IPS-20b (cell line): ENCODE results near the gene CBX4.

Experiments used
- H3K27ac ChIP-seq: one replicate; pipeline ENCODE4 v1.5.1; 2013; ENCODE audit warnings: low read length
- H3K27me3 ChIP-seq: 2 replicates; pipeline ENCODE4 v1.6.1; 2013; ENCODE audit warnings: mild to moderate bottlenecking, low read length, inconsistent platforms; ENCODE audit not compliant: insufficient read depth
- H3K36me3 ChIP-seq: 2 replicates; pipeline ENCODE4 v1.6.1; 2013; ENCODE audit warnings: low read depth, mild to moderate bottlenecking, inconsistent platforms, low read length, moderate library complexity; ENCODE audit not compliant: insufficient read depth
- H3K4me1 ChIP-seq: 2 replicates; pipeline ENCODE4 v1.6.1; 2013; ENCODE audit warnings: mild to moderate bottlenecking, control low read depth, inconsistent platforms, low read length, moderate library complexity; ENCODE audit not compliant: insufficient read depth
- H3K4me3 ChIP-seq: 2 replicates; pipeline ENCODE4 v1.5.1; 2013; ENCODE audit warnings: mild to moderate bottlenecking, low read length, inconsistent platforms
- H3K9ac ChIP-seq: 2 replicates; pipeline ENCODE4 v1.6.1; 2013; ENCODE audit warnings: low read depth, mild to moderate bottlenecking, inconsistent platforms, low read length, moderate library complexity
- H3K9me3 ChIP-seq: 2 replicates; pipeline ENCODE4 v1.6.1; 2013; ENCODE audit warnings: mild to moderate bottlenecking, low read depth, low read length, inconsistent platforms; ENCODE audit not compliant: insufficient read depth

Gene CBX4

GRCh38 chr17:79870540-79870939, 31.3 kb upstream of the CBX4 start:
- Histone ChIP-seq H3K36me3 (no peaks in the 10 kb centered on the region), H3K27me3 (no peaks in the 10 kb centered on the region), H3K9me3 (no peaks in the 10 kb centered on the region), H3K9ac (no peak overlapping the region), H3K4me3 (no peak overlapping the region), H3K27ac (no peak overlapping the region), H3K4me1 (peaks cover 4% of the 10 kb centered on the region; the same call in 1 of the 2 replicates)

- Histone ChIP-seq H3K4me1 (peaks cover 4% of the 10 kb centered on the region; the same call in 1 of the 2 replicates), H3K9ac (no peak overlapping the region), H3K36me3 (no peaks in the 10 kb centered on the region), H3K27me3 (no peaks in the 10 kb centered on the region), H3K4me3 (no peak overlapping the region), H3K9me3 (no peaks in the 10 kb centered on the region), H3K27ac (no peak overlapping the region)
Measured at GRCh38 chr17:79866791-79867518, 27.7 kb upstream of the CBX4 start.

GRCh38 chr17:79865351-79866210, 26.3 kb upstream of the CBX4 start:
- no peaks in the 10 kb centered on the region for H3K36me3 ChIP-seq
- H3K9me3 ChIP-seq = no peaks in the 10 kb centered on the region
- H3K27ac ChIP-seq = no peak overlapping the region
- H3K4me3 ChIP-seq = no peak overlapping the region
- H3K27me3 ChIP-seq = no peaks in the 10 kb centered on the region
- peaks cover 8% of the 10 kb centered on the region; the same call in 1 of the 2 replicates for H3K4me1 ChIP-seq
- H3K9ac ChIP-seq = no peak overlapping the region

GRCh38 chr17:79864617-79865250, 25.5 kb upstream of the CBX4 start:
- no peak overlapping the region for H3K4me3 ChIP-seq
- H3K27me3 ChIP-seq = no peaks in the 10 kb centered on the region
- no peak overlapping the region for H3K27ac ChIP-seq
- peaks cover 8% of the 10 kb centered on the region; the same call in 1 of the 2 replicates for H3K4me1 ChIP-seq
- no peaks in the 10 kb centered on the region for H3K36me3 ChIP-seq
- no peak overlapping the region for H3K9ac ChIP-seq
- H3K9me3 ChIP-seq = no peaks in the 10 kb centered on the region

- Histone ChIP-seq H3K9ac (no peak overlapping the region), H3K4me3 (no peak overlapping the region), H3K9me3 (no peaks in the 10 kb centered on the region), H3K36me3 (no peaks in the 10 kb centered on the region), H3K27ac (no peak overlapping the region), H3K4me1 (peaks cover 6% of the 10 kb centered on the region; the same call in 1 of the 2 replicates), H3K27me3 (no peaks in the 10 kb centered on the region)
Measured at GRCh38 chr17:79864147-79864546, 24.9 kb upstream of the CBX4 start.

GRCh38 chr17:79862771-79863440, 23.7 kb upstream of the CBX4 start:
- Histone ChIP-seq H3K4me1 (peaks cover 4% of the 10 kb centered on the region; the same call in 1 of the 2 replicates), H3K9ac (no peak overlapping the region), H3K27me3 (no peaks in the 10 kb centered on the region)

GRCh38 chr17:79862238-79862637, 23.0 kb upstream of the CBX4 start:
- H3K9ac ChIP-seq = no peak overlapping the region
- no peaks in the 10 kb centered on the region for H3K9me3 ChIP-seq
- no peak overlapping the region for H3K27ac ChIP-seq
- no peaks in the 10 kb centered on the region for H3K36me3 ChIP-seq
- H3K4me1 ChIP-seq = peaks cover 4% of the 10 kb centered on the region; the same call in 1 of the 2 replicates
- no peaks in the 10 kb centered on the region for H3K27me3 ChIP-seq
- no peak overlapping the region for H3K4me3 ChIP-seq

More at GRCh38 chr17:79862771-79863440, 23.7 kb upstream of the CBX4 start:
- H3K36me3 ChIP-seq = no peaks in the 10 kb centered on the region
- no peak overlapping the region for H3K27ac ChIP-seq
- H3K9me3 ChIP-seq = no peaks in the 10 kb centered on the region
- H3K4me3 ChIP-seq = no peak overlapping the region

GRCh38 chr17:79861413-79862216, 22.4 kb upstream of the CBX4 start:
- H3K27me3 ChIP-seq = 0 out of 2 replicates have a peak, but pooled peaks cover 4% of the 10 kb centered on the region
- H3K4me3 ChIP-seq = no peak overlapping the region
- no peak overlapping the region for H3K27ac ChIP-seq
- H3K9me3 ChIP-seq = no peaks in the 10 kb centered on the region
- H3K4me1 ChIP-seq = peaks cover 4% of the 10 kb centered on the region; the same call in 1 of the 2 replicates
- H3K9ac ChIP-seq = no peak overlapping the region
- no peaks in the 10 kb centered on the region for H3K36me3 ChIP-seq

GRCh38 chr17:79859676-79860615, 20.7 kb upstream of the CBX4 start:
- H3K4me3 ChIP-seq = no peak overlapping the region
- H3K36me3 ChIP-seq = no peaks in the 10 kb centered on the region
- H3K27ac ChIP-seq = no peak overlapping the region
- H3K4me1 ChIP-seq = peaks cover 4% of the 10 kb centered on the region; the same call in 1 of the 2 replicates
- H3K27me3 ChIP-seq = 0 out of 2 replicates have a peak, but pooled peaks cover 4% of the 10 kb centered on the region
- H3K9me3 ChIP-seq = no peaks in the 10 kb centered on the region
- H3K9ac ChIP-seq = no peak overlapping the region

GRCh38 chr17:79857095-79857494, 17.9 kb upstream of the CBX4 start:
- Histone ChIP-seq H3K9ac (no peak overlapping the region), H3K36me3 (no peaks in the 10 kb centered on the region), H3K4me1 (peaks cover 4% of the 10 kb centered on the region; the same call in 1 of the 2 replicates), H3K27me3 (0 out of 2 replicates have a peak, but pooled peaks cover 4% of the 10 kb centered on the region), H3K4me3 (no peak overlapping the region), H3K27ac (no peak overlapping the region), H3K9me3 (no peaks in the 10 kb centered on the region)
